ENCODE results near the gene ECEL1.

Gene ECEL1

GRCh38 chr2:232522623-232523401, 35.2 kb upstream of the ECEL1 start:
- DNase-seq (ENCODE audit: low read depth in 2 of 2) = no peak

- DNase-seq (ENCODE audit: low read depth in 2 of 2) = peak in 1 of 2 donors; percentile 34
Measured at GRCh38 chr2:232521959-232522622, 34.5 kb upstream of the ECEL1 start.

- no peak for DNase-seq (ENCODE audit: low read depth in 2 of 2)
Measured at GRCh38 chr2:232521098-232521497, 33.5 kb upstream of the ECEL1 start.

- DNase-seq (ENCODE audit: low read depth in 2 of 2) = no peak
Measured at GRCh38 chr2:232520489-232520888, 32.9 kb upstream of the ECEL1 start.

GRCh38 chr2:232519581-232520438, 32.2 kb upstream of the ECEL1 start, which contains the start of gene PRSS56:
PRSS56 (plus strand) TSS chr2:232520388; CDS start chr2:232520599, 211 bp downstream.
- DNase-seq (ENCODE audit: low read depth in 2 of 2) = no peak

GRCh38 chr2:232518844-232519243, 31.2 kb upstream of the ECEL1 start:
- DNase-seq (ENCODE audit: low read depth in 2 of 2) = no peak

GRCh38 chr2:232516551-232516950, 28.9 kb upstream of the ECEL1 start:
- no peak for DNase-seq (ENCODE audit: low read depth in 2 of 2)

GRCh38 chr2:232515639-232516038, 28.0 kb upstream of the ECEL1 start:
- no peak for DNase-seq (ENCODE audit: low read depth in 2 of 2)

- no peak for DNase-seq (ENCODE audit: low read depth in 2 of 2)
Measured at GRCh38 chr2:232513353-232513752, 25.7 kb upstream of the ECEL1 start.

- no peak for DNase-seq (ENCODE audit: low read depth in 2 of 2)
Measured at GRCh38 chr2:232512602-232513001, 25.0 kb upstream of the ECEL1 start.

- DNase-seq (ENCODE audit: low read depth in 2 of 2) = no peak
Measured at GRCh38 chr2:232511336-232511890, 23.8 kb upstream of the ECEL1 start.

- DNase-seq (ENCODE audit: low read depth in 2 of 2) = no peak
Measured at GRCh38 chr2:232508251-232508650, 20.6 kb upstream of the ECEL1 start.

GRCh38 chr2:232506709-232507108, 19.1 kb upstream of the ECEL1 start:
- no peak for DNase-seq (ENCODE audit: low read depth in 2 of 2)

- DNase-seq (ENCODE audit: low read depth in 2 of 2) = no peak
Measured at GRCh38 chr2:232505856-232506255, 18.2 kb upstream of the ECEL1 start.

GRCh38 chr2:232504438-232504837, 16.8 kb upstream of the ECEL1 start:
- DNase-seq (ENCODE audit: low read depth in 2 of 2) = no peak

GRCh38 chr2:232503809-232504323, 16.2 kb upstream of the ECEL1 start:
- no peak for DNase-seq (ENCODE audit: low read depth in 2 of 2)

GRCh38 chr2:232502911-232503808, 15.5 kb upstream of the ECEL1 start:
- peak in 1 of 2 donors; percentile 21 for DNase-seq (ENCODE audit: low read depth in 2 of 2)

- no peak for DNase-seq (ENCODE audit: low read depth in 2 of 2)
Measured at GRCh38 chr2:232502511-232502910, 14.9 kb upstream of the ECEL1 start.

GRCh38 chr2:232501794-232502390, 14.3 kb upstream of the ECEL1 start:
- DNase-seq (ENCODE audit: low read depth in 2 of 2) = no peak

GRCh38 chr2:232501331-232501771, 13.7 kb upstream of the ECEL1 start:
- DNase-seq (ENCODE audit: low read depth in 2 of 2) = no peak
